CD4-positive, alpha-beta T cell treated with Interferon gamma for 1 hour (primary cell): ENCODE measurements around the gene MCM9.

Experiments
- DNase-seq: peaks from one replicate; pipeline ENCODE4 v3.0.0-alpha.2; 2020

MCM9 gene

DNA sequence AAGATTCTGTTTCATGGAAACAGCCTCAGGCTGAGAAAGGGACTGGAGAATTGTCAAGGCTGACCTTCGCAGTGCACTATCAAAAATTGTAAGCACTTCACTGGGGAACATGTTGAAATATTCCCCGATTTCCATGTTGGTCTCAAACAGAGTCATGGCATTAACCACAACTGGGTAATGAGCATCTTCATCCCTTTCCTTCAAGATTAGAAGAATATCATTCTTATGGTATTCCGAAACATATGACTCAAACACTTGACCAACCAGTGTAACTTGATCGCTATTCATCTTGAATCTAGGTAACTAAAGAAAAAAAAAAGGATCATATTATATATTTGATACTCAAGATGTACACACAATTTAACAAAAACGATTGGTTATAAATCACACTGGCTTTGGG, 3.5 kb downstream of the MCM9 start:
- DNase-seq, result no peak

- no peak for DNase-seq
Observed at GRCh38 chr6:118930680-118931079, 4.3 kb downstream of the MCM9 start.

DNA sequence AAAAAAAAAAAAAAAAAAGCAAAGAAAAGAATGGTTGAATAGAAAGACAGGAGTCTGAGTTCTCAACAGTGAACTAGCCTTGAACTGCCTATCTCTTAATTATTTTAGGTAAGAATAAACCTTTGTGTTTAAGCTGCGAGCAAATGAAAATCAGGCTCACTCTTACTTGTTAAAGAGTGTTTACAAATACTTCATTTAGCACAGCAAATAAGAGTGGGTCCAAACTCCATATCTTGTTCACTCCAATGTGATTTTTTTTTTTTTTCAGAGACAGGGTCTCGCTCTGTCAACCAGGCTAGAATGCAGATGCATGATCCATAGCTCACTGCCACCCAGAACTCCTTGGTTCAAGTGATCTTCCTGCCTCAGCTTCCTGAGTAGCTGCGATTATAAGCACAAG, 11.9 kb downstream of the MCM9 start:
- no peak for DNase-seq

DNA sequence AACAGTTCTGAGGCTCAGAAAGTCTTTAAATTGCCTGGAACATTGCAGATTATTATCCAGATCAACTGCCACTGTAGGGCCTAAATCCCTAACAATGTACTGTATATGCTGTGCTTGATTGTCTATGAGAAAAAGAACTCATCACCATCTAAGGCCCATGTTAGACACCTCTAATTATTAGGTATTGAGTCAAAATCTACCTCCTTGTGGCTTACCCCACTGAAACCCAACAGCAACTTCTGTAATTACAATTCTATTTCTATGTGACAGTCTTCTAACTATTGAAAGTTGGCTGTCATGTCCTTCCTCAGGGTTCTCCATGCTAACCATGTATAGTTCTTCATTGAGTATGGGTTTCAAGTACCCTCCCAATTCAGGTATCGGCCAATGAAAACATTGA, 13.9 kb downstream of the MCM9 start:
- no peak for DNase-seq

GRCh38 chr6:118918329-118918725, 16.6 kb downstream of the MCM9 start:
- no peak for DNase-seq

DNA sequence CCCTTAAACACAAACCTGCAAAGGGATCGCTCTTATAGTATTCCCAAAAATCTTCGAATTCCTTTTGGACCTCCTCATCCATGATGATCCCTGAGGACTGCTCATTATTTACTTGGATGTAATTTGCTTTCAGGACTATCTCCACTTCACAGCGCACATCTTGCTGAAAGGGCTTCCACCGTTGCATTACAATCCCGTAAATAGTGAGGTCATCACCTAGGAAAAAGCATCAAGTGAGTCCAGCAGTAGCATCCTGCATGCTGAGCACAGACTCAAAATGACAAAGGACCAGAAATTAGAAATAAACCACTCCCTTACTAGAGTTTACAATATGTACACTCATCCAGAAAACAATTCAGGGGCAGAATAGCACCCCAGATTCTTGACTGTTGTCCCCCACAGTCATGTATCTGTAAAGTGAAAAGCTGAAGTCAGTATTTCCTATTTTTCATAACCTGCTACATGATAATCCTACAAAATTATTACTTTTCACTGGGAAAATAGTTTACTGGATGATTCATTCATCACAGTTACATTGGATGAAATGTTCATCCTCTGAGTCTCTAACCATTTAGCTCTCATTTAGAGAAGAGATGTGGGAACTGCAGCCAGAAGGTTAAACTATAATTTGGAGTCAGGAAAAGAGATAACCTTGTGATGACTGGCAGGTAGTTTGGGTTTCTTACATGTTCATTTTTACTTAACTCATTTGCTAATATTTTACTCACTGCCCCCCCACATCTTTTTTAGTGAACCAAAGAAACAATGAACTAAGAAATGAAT, 17.2 kb downstream of the MCM9 start:
- DNase-seq, result no peak

DNA sequence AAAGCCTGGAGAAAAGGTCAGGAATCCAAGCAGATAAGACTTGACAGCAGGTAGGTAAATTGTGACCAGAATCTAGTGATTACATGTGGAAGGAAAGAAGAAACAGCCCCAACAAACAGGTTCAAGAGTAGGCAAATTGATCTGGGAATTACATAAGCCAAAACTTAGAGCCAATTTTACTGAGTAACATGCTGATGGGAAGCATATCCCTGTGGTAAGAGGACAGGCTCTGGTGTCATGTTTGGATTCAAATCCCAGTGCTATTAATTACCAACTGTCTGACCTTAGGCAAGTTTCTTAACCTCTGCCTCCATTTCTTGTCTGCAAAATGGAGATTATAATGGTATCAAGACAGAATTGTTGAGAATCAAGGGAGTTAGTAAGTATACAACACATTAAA, 20.4 kb downstream of the MCM9 start:
- DNase-seq, result no peak

- DNase-seq, result no peak
Observed at GRCh38 chr6:118913161-118913560, 21.8 kb downstream of the MCM9 start.

GRCh38 chr6:118912646-118913045, 22.3 kb downstream of the MCM9 start:
- no peak for DNase-seq

GRCh38 chr6:118908441-118908840, 26.5 kb downstream of the MCM9 start:
- no peak for DNase-seq

DNA sequence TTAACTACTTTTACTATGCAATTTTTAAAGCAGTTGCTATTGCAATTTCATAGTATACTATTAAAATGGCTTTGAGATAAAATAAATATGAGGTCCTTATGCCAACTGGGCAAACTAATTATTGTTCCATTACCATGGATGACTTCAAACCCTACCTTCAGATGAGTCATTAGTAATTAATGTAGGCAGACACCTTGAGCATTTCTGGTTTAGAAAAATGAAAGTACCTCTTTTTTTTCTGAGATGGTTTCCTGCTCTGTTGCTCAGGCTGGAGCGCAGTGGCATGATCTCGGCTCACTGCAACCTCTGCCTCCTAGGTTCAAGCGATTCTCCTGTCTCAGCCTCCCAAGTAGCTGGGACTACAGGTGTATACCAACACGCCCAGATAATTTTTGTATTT, 29.1 kb downstream of the MCM9 start:
- DNase-seq, result no peak

GRCh38 chr6:118905084-118905483, 29.9 kb downstream of the MCM9 start:
- DNase-seq, result no peak

DNA sequence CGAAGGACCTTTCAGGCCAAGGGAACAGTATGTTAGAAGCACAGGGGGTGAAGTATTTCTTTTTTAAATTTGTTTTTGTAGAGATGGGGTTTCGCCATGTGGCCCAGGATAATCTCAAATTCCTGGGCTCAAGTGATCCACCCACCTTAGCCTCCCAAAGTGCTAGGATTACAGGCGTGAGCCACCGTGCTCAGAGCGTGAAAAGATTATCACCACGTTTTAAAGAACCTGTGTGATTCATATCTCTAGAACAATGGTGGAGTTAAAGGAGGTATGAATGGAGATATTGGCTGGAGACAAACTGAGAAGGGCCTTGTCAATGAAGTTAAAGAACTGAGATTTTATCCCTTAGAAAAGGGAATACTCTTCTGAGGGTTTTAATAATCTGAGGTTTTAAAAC, 31.3 kb downstream of the MCM9 start:
- DNase-seq, result no peak

DNA sequence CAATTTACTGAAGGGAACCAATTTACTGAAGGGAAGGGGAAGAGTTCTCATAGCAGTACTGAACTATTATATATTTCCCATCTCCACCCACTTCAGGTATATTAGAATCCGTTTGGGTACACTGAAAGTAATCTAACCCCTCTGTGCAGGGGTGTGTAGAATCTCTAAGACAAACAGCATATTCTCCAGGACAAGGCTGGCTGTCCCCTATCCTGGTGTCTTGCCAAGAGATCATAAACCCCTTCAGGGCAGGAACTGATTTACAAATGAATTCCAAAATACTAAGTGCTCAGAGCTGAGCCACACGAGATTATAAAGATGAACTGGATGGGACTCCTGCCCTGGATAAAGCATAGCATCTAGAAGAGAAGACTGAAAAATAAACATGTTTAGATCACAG, 31.8 kb downstream of the MCM9 start:
- DNase-seq, result no peak

DNA sequence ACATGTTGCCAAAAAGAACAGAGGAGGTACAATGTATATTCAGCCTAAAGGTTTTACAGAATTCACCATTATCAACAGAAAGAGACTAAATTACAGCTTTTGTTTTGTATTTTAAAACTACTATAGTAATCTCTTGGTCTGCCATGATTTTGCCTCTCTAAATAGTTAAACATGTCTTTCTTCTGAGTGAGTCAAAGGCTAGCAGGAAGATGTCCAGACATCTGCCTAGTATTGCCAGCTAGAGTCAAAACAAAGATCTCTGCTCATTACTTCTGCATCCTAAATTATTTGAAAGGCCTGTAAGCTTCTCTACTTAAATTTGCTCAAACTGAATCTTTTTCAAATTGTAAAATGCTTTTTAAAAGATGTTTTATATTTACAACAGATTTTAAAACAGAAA, 32.2 kb downstream of the MCM9 start:
- DNase-seq, result no peak

DNA sequence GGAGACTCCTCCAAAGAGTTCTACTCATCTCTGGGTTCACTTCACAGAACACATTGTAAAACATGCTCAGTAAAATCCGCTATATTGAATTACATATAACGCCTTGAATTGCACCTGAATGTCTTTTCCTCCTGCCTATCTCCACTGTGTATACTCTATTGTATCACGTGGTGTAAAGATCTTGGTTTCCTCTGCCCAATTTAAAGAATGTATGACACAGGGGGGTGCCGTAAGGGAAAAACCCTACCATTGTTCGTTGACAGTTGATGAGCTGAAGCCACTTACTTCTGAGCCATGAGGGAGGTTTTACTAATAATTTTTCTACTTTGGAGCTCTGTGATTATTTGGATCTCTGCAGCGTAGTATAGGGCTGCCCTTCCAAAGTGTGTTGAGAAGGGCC, 35.0 kb downstream of the MCM9 start:
- DNase-seq, result no peak

DNA sequence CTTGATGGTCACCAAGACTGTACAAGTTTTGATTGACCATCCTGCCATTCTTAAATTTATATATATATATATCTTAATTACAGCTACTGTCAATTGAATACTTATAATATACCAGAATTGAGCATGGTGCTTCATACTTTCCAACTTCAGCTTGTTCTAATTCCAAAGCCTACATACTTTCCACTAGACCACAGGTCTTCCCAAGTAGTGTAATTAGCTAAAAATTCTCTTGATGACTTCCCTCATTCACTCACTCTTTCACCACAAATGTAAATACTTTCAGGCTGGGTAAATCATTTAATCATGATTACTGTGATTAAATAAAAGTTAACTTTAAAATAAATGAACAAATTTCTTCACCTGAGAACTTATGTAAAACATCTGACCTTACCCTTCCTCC, 37.6 kb downstream of the MCM9 start:
- no peak for DNase-seq

GRCh38 chr6:118896339-118897136, 38.4 kb downstream of the MCM9 start:
- no peak for DNase-seq

- no peak for DNase-seq
Observed at GRCh38 chr6:118895859-118896258, 39.1 kb downstream of the MCM9 start.

DNA sequence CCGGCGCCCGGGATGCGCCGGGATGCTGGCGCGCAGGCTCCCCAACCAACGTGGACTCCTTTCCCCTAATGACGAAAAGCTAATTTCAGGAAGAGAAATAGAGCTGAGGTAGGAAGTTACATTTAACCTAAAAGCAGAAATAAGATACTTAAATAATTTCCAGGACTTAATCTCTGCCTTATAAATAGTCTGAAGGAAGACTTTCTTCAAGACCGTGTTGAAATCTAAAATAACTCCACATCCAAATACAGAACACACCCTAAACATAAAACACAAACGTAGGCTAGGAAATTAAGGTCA, 39.7 kb downstream of the MCM9 start:
- no peak for DNase-seq

DNA sequence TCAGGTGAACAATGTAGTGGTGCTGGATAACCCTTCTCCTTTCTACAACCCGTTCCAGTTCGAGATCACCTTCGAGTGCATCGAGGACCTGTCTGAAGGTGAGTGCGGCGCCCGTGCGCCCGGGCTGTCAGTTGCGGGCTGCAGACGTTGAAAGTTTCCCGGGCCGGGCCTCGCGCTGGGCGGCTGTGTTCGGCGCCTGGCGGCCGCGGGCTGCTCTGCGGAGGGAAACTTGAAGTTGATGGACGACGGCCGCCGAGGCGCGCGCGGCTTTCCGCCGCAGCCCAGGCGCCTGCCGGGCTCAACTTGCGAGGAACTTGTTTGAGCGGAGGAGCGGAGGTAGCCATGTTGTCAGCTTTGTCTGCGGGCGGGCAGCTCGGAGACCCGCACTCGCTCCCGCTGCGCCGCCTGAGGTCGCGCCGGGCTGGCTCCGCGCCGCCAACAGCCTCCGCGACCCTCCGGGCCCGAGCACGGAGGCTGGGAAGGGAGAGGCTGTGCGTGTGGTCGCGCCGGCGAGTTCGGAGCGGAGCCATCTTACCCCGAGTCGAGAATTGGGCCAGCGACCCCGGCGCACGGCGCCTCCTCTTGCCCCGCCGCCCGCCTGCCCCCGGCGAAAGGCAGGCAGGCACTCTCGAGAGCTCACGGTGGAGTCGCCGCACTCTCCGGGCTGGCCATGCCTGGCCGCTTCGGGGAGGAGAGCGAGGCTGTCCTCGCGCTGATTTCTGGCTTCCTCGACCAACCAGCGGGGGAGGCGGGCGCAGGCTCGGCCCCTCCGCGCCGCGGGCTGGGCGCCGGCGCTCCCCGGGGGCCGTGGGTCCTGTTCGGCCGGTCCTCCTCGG, 40.3 kb downstream of the MCM9 start:
- peak; percentile 61 for DNase-seq

DNA sequence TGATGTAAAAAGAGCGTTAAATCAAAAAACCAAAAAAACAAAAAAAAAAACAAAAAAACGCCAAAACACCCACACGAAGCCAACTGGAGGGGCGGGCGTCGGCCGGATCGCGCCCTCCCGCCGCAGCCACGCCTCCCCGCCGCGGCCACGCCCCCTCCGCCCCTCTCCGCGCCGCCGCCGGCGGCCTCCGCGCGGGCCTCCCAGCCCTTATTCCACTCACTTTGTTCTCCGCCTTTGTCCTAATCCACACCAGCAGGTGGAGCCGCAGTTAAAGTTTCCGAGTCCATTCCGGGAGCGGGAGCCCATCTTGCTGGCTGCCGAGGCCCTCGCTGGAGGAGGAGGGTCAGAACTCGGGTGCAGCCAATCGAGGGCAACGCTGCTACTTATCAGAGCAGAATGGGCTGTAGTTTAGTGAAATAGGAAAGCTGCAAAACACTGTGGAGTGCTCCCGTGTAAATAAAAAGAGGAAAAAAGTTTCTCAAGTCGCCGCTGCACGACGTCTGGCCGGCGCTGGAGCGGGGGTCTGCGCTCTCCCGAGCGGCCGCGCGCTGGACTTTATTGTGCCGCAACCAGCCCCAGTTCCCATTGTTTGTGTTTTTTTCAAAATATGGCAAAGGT, 41.0 kb downstream of the MCM9 start, which contains the start of gene ASF1A:
Gene ASF1A, plus strand, starts transcription at position 346 of the 618 bp plus-strand sequence. Its CDS starts 262 bp downstream, at position 608.
- peak; percentile 95 for DNase-seq
